SH-SY5Y (cell line): ENCODE measurements around the gene RAB8B.

ENCODE experiments used
- GATA2 ChIP-seq: IDR thresholded peaks from 2 replicates; pipeline ENCODE4 v1.6.1; 2011; ENCODE audit warnings: mild to moderate bottlenecking, low read depth, low read length
- GATA3 ChIP-seq: IDR thresholded peaks from 2 replicates; pipeline ENCODE4 v1.6.1; 2011; ENCODE audit warnings: low read depth, mild to moderate bottlenecking, low read length, moderate library complexity

GRCh38 chr15:63226966-63227401 is 37.6 kb downstream of the RAB8B start:
- TF ChIP-seq GATA3 (no peak), GATA2 (no peak)
